ENCODE results near the gene ROR1.

GRCh38 chr1:64082459-64082858, 308.6 kb downstream of the ROR1 start:
- TF ChIP-seq EP300 (IDR thresholded peaks at IDR 0.05) (no peak), POLR2A (IDR thresholded peaks at IDR 0.05) (no peak), POLR2AphosphoS5 (IDR thresholded peaks at IDR 0.05) (no peak)
- TF ChIP-seq, protein P1, sequence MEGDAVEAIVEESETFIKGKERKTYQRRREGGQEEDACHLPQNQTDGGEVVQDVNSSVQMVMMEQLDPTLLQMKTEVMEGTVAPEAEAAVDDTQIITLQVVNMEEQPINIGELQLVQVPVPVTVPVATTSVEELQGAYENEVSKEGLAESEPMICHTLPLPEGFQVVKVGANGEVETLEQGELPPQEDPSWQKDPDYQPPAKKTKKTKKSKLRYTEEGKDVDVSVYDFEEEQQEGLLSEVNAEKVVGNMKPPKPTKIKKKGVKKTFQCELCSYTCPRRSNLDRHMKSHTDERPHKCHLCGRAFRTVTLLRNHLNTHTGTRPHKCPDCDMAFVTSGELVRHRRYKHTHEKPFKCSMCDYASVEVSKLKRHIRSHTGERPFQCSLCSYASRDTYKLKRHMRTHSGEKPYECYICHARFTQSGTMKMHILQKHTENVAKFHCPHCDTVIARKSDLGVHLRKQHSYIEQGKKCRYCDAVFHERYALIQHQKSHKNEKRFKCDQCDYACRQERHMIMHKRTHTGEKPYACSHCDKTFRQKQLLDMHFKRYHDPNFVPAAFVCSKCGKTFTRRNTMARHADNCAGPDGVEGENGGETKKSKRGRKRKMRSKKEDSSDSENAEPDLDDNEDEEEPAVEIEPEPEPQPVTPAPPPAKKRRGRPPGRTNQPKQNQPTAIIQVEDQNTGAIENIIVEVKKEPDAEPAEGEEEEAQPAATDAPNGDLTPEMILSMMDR (IDR thresholded peaks at IDR 0.05): no peak
